Left lung (tissue), 10 donors: ENCODE data around the gene CELF4. TPM values are rescaled to one million over a fixed set of nuclear protein-coding genes. Genes with fewer than 3 reads are reported as not detected.
A peak's percentile ranks its signal among the peaks of the same experiment; 100 is the strongest.

Experiments
- ATAC-seq: fragments of 200-7000 bp; cut with Tn5 transposase; one replicate; pipeline ENCODE4 v1.9.1; 2020; ENCODE audit warnings: moderate library complexity
- DNase-seq, 4 donors: peaks; one replicate each; pipeline ENCODE4 v3.0.0-alpha.2; 2013 to 2020
- H3K27ac ChIP-seq, 2 donors: fragments of 200-600 bp; sonication (generic) in 1 of 2; one replicate each; pipeline versions ENCODE4 v1.5.0 to v1.8.0; 2020 to 2021
- H3K27me3 ChIP-seq, 2 donors: fragments of 200-600 bp; sonication (generic) in 1 of 2; one replicate each; pipeline versions ENCODE4 v1.5.0 to v1.8.0; 2020 to 2021
- H3K36me3 ChIP-seq, 2 donors: fragments of 200-600 bp; sonication (generic) in 1 of 2; one replicate each; pipeline versions ENCODE4 v1.5.0 to v1.8.0; 2020 to 2021
- H3K4me1 ChIP-seq, 2 donors: fragments of 200-600 bp; one replicate each; pipeline ENCODE4 v1.8.0; 2021
- H3K4me3 ChIP-seq, 2 donors: fragments of 200-600 bp; sonication (generic) in 1 of 2; one replicate each; pipeline versions ENCODE4 v1.5.0 to v1.8.0; 2020 to 2021; ENCODE audit warnings: mild to moderate bottlenecking in 1 of 2
- H3K9me3 ChIP-seq, 2 donors: fragments of 200-600 bp; sonication (generic) in 1 of 2; one replicate each; pipeline versions ENCODE4 v1.5.0 to v1.8.0; 2020 to 2021
- CTCF ChIP-seq, 2 donors: fragments of 200-600 bp; sonication (generic) in 1 of 2; IDR thresholded peaks; one replicate each; pipeline versions ENCODE4 v1.5.0 to v1.8.0; 2021; ENCODE audit warnings: antibody characterized with exemption in 2 of 2
- intact Hi-C, 2 donors: fragments of 100-400 bp; cut with DNase I; formaldehyde crosslinking; loops; one replicate each; pipeline versions ENCODE4 v1.11.2 to v1.14.2; 2022
- polyA plus RNA-seq, 6 donors: library from polyadenylated mRNA; unstranded; fragments of 120-200 nt; gene quantifications; one replicate each; pipeline ENCODE4 v1.2.1, GENCODE V29; 2013; ENCODE audit not compliant: insufficient read length in 6 of 6
- total RNA-seq, 2 donors: library from RNA; stranded (reverse); fragmentation: NEBNext Ultra II Directional; extraction: Animal tissue kit (Norgen Biotek cat#: 25700); gene quantifications; one replicate each; pipeline ENCODE4 v1.2.1, GENCODE V29; 2021
- donor health status: DM: no; HTN: yes; CAD: no.
- donor health status: DM: no; HTN: no; CAD: no.

Gene CELF4
- total and polyA plus RNA-seq, 8 donors: 1.1 to 10.3 (median 7.4) TPM

DNA sequence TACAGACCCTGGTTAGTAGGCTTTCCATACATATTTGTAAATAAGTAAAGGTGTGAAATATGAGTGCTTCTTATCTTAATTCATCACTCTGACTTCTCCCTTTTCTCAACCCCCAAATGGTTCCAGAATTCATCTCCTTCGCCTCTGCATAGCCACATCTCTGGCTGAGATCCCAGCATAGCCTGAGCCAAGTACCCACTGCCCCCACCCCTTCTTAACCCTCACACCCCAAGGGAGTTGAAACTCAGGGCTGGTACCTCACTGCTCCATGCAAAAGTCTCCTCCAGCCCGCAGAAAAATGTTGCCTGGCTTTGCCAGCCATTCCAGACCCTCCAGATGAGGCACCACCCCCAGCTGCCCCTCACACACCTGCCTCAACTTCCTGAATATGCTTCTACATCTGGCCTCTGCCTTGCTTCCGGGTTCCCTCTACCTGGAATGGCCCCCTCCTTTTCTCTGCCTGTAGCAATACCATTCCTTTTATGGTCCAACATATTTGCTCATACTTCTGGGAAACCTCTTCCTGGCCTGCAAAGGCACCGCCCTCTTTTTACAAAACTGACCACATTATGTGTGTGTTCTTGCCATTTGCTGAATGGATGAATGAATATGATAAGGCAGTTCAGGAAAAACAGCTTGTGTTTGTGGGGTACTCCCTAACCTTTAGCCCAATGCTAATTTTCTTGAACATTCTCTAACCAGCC, 112.8 kb downstream of the CELF4 start:
- TF ChIP-seq CTCF (IDR thresholded peaks at IDR 0.05): no peak
- intact Hi-C loops: no loop called here

GRCh38 chr18:37452015-37452414, 113.6 kb downstream of the CELF4 start:
- Histone ChIP-seq H3K36me3 (no peaks in the 10 kb centered on the region), H3K9me3 (no peaks in the 10 kb centered on the region), H3K27ac (no peak overlapping the region), H3K4me1 (peaks cover 0 to 4% of the 10 kb centered on the region in 2 donors), H3K27me3 (no peaks in the 10 kb centered on the region), H3K4me3 (no peak overlapping the region)
- ATAC-seq (no peak), DNase-seq (peak in 1 of 4 donors; percentile 48)
- intact Hi-C loops: no loop called here
- TF ChIP-seq CTCF (IDR thresholded peaks at IDR 0.05): no peak

More for the DNA sequence above, 112.8 kb downstream of the CELF4 start:
- H3K36me3 ChIP-seq: no peaks in the 10 kb centered on the region
- H3K27me3 ChIP-seq: no peaks in the 10 kb centered on the region
- peak; percentile 85 for ATAC-seq
- peak in 1 of 4 donors; percentile 68 for DNase-seq
- peaks cover 0 to 4% of the 10 kb centered on the region in 2 donors for H3K4me1 ChIP-seq
- no peak overlapping the region for H3K4me3 ChIP-seq
- peak overlapping the region; percentile 24 to 70 for H3K27ac ChIP-seq
- no peaks in the 10 kb centered on the region for H3K9me3 ChIP-seq

DNA sequence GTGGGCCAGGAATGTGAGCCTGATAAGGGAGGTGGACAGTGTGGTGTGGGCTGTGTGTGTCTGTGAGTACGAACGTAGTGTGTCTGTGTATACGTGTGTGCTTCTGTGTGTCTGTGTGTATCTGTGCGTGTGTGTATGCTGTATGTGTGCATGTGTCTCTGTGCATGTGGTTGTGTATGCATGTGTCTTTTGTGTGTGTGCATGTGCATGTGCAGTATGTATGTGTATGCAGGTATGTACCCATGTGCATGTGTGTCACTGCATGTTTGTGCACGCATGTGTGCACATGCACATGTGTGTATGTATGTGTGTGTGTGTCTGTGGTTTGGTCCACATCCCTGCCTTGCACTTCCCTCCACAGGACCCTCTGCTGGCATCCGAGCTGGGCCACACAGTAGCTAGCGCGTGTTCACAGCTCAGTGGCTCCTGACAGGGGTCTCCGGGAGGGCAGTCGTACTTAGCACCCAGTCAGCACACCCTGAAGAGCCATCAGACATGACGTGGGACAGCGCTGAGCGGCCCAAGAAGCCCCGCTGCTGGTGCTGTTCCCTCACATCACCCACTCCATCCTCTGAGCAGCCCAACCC, 114.3 kb downstream of the CELF4 start:
- no peak for TF ChIP-seq CTCF (IDR thresholded peaks at IDR 0.05)
- H3K9me3 ChIP-seq: no peaks in the 10 kb centered on the region
- DNase-seq (peak in 1 of 4 donors; percentile 57), ATAC-seq (no peak)
- H3K27me3 ChIP-seq: no peaks in the 10 kb centered on the region
- H3K36me3 ChIP-seq: no peaks in the 10 kb centered on the region
- intact Hi-C loops: no loop called here
- no peak overlapping the region for H3K27ac ChIP-seq
- H3K4me3 ChIP-seq: no peak overlapping the region
- H3K4me1 ChIP-seq: peaks cover 0 to 4% of the 10 kb centered on the region in 2 donors

GRCh38 chr18:37450434-37451132, 115.0 kb downstream of the CELF4 start:
- DNase-seq: peak in 2 of 4 donors; percentile 92 to 95
- intact Hi-C loops: no loop called here
- no peak overlapping the region for H3K27ac ChIP-seq
- H3K4me1 ChIP-seq: peaks cover 0 to 4% of the 10 kb centered on the region in 2 donors
- TF ChIP-seq CTCF (IDR thresholded peaks at IDR 0.05): no peak
- H3K27me3 ChIP-seq: no peaks in the 10 kb centered on the region
- no peaks in the 10 kb centered on the region for H3K36me3 ChIP-seq
- no peaks in the 10 kb centered on the region for H3K9me3 ChIP-seq
- ATAC-seq: no peak
- H3K4me3 ChIP-seq: no peak overlapping the region

DNA sequence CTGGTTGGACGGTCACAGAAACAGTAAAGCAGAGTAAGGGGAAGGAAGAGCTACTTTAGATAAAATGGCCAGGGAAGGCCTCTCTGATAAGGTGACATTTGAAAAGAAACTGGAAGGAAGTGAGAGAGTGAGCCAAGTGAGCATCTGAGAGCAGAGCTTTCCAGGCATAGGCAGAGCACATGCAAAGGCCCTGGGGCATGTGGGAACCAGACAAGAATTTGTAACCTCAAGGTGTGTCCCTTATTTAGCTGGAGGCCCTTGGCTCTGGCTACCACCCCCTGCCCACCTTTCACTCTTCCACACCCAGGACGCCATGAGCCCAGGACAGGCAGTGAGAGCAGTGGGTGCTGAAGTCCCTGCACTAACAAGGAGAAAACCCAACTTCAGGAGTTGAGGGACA, 116.0 kb downstream of the CELF4 start:
- intact Hi-C loops: loop anchor here in 1 of 2 donors (10.0 kb wide), 1 partner anchor 85 kb away; no protein-coding TSS in a partner anchor
- H3K36me3 ChIP-seq: no peaks in the 10 kb centered on the region
- TF ChIP-seq CTCF (IDR thresholded peaks at IDR 0.05): no peak
- peaks cover 0 to 4% of the 10 kb centered on the region in 2 donors for H3K27me3 ChIP-seq
- H3K4me3 ChIP-seq: no peak overlapping the region
- H3K4me1 ChIP-seq: peaks cover 0 to 4% of the 10 kb centered on the region in 2 donors
- H3K27ac ChIP-seq: no peak overlapping the region
- H3K9me3 ChIP-seq: no peaks in the 10 kb centered on the region
- no peak for ATAC-seq
- DNase-seq: no peak
